AG04449 (cell line): ENCODE data around the gene NTN3.
"Not testable (repeated sequence)": the region's sequence is repeated elsewhere in the genome, so short reads cannot be mapped to it uniquely, and the experiment has no call there.

ENCODE experiments used
- CTCF ChIA-PET: fragments of 350-600 bp; formaldehyde crosslinking; extraction: SDS; loops from one replicate; lab custom pipeline; 2021; ENCODE audit warnings: antibody characterized with exemption; lab: Yijun Ruan, JAX
- POLR2A ChIA-PET: fragments of 400-600, 350-600 bp; formaldehyde crosslinking; extraction: SDS; loops from one replicate; lab custom pipeline; 2020; ENCODE audit warnings: antibody characterized with exemption, inconsistent platforms; lab: Yijun Ruan, JAX
- DNase-seq: peaks from one replicate; pipeline ENCODE4 v3.0.0-alpha.2; 2010; ENCODE audit warnings: low read depth, low spot score
- H3K4me3 ChIP-seq: 2 replicates; pipeline ENCODE4 v1.5.1; 2011; ENCODE audit warnings: low read depth, mild to moderate bottlenecking, control low read depth, low read length
- TF ChIP-seq, protein P1 (sequence below): IDR thresholded peaks from one replicate; pipeline ENCODE4 v1.5.1; 2011; ENCODE audit warnings: mild to moderate bottlenecking, moderate library complexity, low read length, control low read depth, inconsistent platforms; ENCODE audit not compliant: insufficient read depth; ENCODE audit errors: missing control alignments

NTN3 gene

DNA sequence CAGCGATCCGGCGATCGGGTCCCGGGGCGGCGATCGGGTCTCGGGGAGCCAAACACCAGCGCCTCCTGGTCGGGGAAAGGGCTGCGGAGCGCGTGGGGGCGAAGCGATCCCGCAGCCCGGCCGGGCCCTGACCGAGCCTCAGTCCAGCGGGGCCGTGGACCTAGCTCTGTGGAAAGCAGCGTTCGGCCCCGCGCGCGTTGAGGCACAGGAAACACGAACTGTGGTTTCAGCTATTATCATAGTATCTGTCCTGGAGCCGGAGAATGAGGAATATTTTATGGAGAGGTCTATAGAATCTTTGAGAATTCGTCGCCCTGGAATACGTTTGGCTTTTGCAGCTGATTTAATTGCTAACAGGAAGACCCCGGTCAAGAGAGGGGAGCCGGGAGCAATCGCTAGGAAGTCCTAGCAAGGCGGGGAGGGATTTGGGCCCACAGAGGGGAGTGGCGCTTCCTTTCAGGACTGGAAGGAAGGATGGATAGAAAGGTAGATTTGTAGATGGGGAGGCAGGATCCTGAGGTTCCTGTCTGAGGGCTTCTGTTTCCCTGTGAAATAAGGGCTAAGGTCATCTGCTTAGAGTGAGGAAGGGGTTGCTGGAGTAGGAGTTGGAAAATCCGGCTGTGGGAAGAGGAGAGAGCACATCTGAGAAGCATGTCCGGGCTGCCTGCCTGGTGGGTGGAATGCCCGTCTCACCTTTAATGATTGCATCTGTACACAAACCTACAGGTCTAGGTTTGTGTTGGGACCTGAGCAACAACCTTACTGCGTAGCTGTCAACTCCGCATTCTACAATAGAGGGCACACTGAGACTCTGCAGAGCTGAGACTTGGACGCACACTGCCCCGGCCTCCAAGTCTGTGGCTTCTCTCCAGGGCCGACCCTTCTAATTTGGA is 41.1 kb upstream of the NTN3 start:
- CTCF ChIA-PET = interaction anchor here (0.6 to 4.2 kb wide), 18 partner anchors 8 to 90 kb away, joined by 3 to 17 read pairs (median 4); partner anchors contain the start of gene ABCA3
- DNase-seq = no peak
- POLR2A ChIA-PET = interaction anchor here (0.6 to 1.0 kb wide), 2 partner anchors 8 to 161 kb away, joined by 3 to 4 read pairs; no protein-coding TSS in a partner anchor
- peak overlapping the region; percentile 81 for H3K4me3 ChIP-seq
- TF ChIP-seq, protein P1, sequence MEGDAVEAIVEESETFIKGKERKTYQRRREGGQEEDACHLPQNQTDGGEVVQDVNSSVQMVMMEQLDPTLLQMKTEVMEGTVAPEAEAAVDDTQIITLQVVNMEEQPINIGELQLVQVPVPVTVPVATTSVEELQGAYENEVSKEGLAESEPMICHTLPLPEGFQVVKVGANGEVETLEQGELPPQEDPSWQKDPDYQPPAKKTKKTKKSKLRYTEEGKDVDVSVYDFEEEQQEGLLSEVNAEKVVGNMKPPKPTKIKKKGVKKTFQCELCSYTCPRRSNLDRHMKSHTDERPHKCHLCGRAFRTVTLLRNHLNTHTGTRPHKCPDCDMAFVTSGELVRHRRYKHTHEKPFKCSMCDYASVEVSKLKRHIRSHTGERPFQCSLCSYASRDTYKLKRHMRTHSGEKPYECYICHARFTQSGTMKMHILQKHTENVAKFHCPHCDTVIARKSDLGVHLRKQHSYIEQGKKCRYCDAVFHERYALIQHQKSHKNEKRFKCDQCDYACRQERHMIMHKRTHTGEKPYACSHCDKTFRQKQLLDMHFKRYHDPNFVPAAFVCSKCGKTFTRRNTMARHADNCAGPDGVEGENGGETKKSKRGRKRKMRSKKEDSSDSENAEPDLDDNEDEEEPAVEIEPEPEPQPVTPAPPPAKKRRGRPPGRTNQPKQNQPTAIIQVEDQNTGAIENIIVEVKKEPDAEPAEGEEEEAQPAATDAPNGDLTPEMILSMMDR = peak; percentile 10

DNA sequence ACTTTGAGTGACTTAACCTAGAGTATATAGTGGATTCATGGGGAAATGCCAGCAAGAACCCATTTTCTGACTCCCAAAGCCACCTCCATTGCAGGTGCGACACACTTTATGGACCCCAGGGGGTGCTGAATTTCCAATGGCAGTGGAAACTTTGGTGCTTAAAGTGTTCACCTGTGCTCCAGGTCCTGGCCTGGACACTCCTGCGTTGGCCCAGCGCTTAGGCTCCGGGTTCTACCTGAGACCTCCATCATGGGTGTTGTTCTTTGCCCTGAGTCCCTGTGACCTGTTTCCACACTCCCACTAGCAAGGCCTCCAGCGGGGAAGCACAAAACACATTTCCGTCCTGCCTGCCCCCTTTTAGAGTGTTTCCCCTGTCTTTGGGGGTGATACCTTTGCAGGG is 38.8 kb upstream of the NTN3 start:
- TF ChIP-seq, protein P1 = no peak
- H3K4me3 ChIP-seq = no peak overlapping the region
- ChIA-PET CTCF (interaction anchor here (1.4 kb wide), 1 partner anchor 69 kb away, joined by 4 read pairs; no protein-coding TSS in a partner anchor), POLR2A (no interaction called here)
- no peak for DNase-seq

DNA sequence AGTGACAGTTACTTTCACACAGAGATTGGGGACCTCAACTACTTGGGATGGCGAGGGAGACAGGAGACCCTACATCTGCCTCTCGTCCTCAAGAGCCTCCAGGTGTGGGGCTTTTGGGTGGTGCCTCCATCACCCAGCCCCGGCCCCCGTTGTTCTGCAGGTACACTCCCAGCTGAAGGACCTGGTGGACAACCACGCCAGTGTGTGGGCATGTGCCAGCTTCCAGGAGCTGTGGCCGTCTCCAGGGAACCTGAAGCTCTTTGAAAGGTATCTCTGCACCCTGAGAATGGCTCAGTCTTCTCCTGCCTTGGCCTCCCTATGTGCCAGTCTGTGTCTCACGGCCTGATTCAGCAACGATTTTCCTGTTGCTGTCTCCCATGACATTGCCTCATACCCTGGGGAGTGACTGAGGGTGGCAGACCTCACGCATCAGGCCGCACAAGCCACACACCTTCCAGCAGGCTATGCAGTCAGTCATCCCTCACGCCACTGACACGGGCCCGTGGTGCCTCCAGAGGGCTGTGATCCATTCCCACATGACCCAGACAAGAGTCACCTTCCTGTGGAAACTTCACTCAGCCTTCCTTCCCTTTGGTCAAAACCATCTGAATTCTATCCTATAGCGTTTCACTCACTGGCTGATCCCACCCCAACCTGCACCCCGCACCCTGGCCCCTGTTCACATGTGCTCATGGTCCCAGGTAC is 38.1 kb upstream of the NTN3 start:
- no peak for DNase-seq
- ChIA-PET POLR2A (no interaction called here), CTCF (interaction anchor here (1.4 kb wide), 1 partner anchor 69 kb away, joined by 4 read pairs; no protein-coding TSS in a partner anchor)
- H3K4me3 ChIP-seq = no peak overlapping the region
- TF ChIP-seq, protein P1 = no peak

DNA sequence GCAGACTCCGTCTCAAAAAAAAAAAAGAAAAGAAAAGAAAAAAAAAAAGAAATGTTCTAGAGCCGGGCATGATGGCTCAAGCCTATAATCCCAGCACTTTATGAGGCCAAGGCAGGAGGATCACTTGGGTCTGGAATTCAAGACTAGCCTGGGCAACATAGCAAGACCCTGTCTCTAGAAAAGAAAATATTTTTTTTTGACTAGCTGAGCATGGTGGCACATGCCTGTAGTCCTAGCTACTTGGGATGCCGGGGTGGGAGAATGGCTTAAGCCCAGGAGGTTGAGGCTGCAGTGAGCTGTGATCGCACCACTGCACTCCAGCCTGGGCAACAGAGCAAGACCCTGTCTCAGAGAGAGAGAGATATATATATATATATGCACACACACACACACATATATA is 35.9 kb upstream of the NTN3 start:
- CTCF ChIA-PET = interaction anchor here (1.2 to 1.7 kb wide), 2 partner anchors 66 to 97 kb away, joined by 3 to 4 read pairs; no protein-coding TSS in a partner anchor
- POLR2A ChIA-PET = interaction anchor here (0.7 kb wide), 1 partner anchor 25 kb away, joined by 3 read pairs; no protein-coding TSS in a partner anchor
- H3K4me3 ChIP-seq, DNase-seq: not testable (repeated sequence)

DNA sequence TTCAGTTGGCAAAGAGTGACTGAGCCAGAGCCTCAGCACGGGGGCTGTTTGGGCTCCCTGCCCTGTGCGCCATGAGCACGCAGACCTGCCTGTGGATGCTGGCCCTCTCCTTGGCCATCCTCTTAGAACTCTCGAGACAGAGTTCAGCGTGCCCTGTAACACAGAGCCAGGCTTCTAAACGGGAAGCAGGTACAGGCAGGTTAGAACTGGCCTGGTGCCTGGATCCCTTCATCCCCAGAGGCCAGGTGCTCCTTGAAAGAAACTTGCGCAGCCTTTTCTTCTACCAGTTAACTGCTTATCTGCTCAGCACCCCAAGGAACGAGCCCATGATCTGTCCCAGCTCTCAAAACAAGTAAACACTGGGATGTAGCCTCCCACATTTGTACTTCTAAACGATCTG is 35.0 kb upstream of the NTN3 start:
- TF ChIP-seq, protein P1 = no peak
- ChIA-PET CTCF (interaction anchor here (1.2 kb wide), 1 partner anchor 98 kb away, joined by 3 read pairs; no protein-coding TSS in a partner anchor), POLR2A (no interaction called here)
- no peak for DNase-seq
- H3K4me3 ChIP-seq = no peak overlapping the region

DNA sequence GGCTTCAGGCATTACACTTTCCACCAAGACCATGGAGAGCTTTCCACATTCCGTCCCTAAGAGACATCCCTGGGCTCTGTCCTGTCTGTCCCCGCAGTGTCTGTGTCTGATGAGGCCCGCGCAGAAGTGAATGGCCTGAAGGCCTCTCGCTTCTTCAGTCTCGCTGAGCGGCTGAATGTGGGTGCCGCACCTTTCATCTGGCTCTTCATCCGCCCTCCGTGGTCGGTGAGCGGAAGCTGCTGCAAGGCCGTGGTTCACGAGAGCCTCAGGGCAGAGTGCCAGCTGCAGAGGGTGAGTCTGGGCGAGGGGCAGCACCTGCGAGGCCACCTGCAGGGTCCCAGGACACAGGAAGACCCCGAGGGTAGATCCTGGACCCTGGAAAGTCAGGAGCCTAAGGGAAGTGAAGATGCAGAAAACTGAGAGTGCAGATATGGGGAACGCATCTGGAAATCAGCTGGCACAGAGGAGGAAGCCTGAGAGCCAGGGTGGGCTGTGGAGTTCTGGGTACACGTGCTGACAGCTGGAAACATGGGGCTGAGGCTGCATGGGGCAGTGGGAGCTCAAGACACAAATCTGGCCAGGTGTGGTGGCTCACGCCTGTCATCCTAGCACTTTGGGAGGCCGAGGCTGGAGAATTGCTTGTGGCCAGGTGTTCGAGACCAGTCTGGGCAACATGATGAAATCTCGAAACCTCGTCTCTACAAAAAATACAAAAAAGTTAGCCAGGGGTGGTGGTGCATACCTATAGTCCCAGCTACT is 33.9 kb upstream of the NTN3 start:
- CTCF ChIA-PET = interaction anchor here (1.7 kb wide), 1 partner anchor 8 kb away, joined by 4 read pairs; the partner anchor contains the start of gene CCNF
- POLR2A ChIA-PET = no interaction called here
- no peak overlapping the region for H3K4me3 ChIP-seq
- DNase-seq = no peak
- TF ChIP-seq, protein P1 = no peak
